Fibroblast of the conjunctiva (primary cell): ENCODE measurements around the gene MISP3.

Source experiments
- DNase-seq: peaks from one replicate; pipeline ENCODE4 v3.0.0-alpha.2; 2010; ENCODE audit warnings: low read depth

Gene MISP3

DNA sequence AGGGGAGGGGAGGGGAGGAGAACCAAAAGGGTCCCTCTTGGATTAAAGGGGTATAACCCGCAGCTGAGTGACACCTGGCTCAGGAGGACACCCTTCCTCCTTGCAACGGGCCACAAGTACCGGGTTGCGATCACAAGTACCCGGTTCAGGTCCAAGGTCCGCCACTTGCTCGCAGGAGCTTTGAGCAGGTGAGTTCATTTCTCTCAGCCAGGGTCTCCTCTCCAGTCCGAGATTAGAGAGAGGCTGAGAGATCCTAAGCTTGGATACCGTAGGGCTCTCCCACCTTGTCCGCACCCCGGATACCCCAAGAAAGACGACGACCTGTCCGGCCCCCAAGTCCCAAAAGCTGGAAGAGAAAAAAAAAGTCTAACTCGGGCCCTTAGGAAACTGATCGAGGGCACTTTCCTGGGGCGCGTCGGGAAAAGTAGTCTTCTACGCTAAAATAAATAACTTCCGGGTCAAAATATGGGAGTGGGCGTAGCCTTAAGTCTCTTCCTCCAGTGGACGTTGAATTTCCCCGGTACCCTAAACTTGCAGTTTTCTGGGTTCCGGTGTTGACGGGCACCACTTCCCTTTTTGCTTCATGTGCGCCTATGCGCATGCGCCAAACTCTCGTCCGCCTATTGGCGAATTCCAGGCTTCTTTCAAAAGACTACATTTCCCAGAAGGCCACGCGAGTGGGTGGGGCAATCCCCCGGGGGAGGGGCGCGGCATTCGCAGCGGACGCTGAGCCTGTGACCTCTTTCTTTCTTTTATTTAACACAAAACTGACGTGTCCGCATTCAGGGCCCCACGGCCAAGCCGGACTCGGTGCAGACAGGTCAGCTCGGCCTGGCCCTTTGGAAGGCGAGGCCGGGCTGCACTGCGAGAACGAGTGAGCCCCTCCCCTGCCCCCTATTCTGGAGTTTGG is 8.6 kb downstream of the MISP3 start:
- DNase-seq, result peak; percentile 99

DNA sequence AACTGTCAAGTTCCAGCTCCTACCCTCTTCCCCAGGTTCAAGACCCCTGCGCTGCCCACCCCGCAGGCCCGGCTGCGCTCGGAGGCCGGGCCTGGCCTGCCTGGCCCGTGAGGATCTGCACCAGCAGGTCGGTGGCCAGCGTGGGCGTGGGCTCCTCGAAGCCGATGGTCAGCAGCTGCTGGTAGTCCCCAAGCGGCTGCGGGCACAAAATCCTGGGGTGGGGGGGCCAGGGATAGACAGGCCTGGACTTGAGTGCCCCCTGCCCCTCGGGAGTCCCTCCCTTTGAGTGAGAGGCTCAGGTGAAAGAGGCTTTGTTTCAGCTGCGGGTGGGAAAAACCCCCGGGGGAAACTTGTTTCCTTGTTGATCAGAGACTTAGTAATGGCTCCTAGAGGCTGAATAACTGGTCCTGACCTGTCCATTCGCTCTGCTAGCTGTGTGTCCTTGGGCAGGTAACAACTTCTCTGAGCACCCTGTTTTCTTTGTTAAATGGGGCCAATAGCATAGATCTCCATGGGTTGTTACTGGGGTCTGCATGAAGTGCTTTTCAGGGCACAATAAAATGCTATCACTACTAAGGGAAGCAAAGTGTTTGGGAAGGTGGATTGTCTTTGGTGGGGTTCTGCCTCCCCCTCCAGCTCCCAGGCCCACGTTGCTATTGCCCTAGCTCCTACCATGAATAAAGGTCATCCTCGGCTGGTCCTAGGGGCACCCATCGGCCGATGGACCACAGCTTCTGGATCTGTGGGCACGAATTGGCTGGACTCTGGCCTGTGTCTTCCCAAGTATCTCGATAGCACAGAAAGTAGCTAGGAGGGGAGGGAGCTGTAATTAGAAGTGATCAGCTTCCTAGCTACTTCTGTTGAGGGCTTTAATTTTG is 9.4 kb downstream of the MISP3 start:
- no peak for DNase-seq

DNA sequence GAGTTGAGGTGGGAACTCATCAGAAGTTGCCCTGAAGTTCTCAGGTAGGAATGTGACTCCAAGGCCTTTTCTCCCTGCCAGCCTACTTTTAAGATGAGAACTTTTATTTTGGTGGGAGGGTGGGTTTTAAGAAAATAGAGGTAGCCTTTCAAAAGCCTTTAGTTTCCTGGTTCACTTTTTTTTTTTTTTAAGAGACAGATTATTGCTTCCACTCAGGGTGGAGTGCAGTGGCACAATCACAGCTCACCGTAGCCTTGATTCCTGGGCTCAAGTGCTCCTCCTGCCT is 10.0 kb downstream of the MISP3 start:
- no peak for DNase-seq

DNA sequence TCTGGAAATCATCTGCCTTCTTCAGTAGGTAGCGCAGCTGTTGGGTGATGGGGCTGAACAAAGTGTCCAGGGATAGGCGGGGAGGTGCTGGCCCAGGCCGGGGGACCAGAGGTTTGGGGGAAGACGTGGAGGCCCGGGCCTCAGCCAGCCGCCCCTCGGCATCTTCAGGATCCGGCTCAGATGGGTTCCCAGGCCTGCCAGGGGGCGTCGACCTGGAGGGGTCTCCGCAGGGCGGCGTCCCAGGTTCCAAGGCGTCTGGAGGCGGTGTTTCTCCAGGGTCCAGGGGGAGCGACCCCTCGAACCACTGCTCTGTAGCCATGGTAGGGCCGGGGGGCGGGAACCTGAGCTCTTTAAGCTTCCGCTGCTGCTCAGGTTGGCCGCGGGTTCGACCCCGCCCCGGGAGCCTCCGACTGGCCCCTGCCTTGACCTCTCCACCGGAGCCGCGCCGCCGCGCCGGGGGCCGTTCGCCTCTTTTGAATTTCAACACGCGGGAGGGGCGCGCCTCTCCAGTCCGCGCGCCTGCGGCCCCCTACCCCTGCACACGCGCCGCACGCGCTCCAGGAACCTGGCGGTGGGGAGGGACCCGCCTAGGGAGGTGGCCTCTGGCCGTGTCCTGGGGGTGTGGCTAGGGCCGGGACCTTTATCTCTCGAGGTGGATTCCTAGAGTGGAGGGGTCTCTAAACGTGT is 12.9 kb downstream of the MISP3 start, which contains the start of gene C19orf67:
Gene C19orf67 (minus strand): TSS at position 475 of the 687 bp plus-strand sequence. CDS start 156 bp downstream, at position 319.
- no peak for DNase-seq

DNA sequence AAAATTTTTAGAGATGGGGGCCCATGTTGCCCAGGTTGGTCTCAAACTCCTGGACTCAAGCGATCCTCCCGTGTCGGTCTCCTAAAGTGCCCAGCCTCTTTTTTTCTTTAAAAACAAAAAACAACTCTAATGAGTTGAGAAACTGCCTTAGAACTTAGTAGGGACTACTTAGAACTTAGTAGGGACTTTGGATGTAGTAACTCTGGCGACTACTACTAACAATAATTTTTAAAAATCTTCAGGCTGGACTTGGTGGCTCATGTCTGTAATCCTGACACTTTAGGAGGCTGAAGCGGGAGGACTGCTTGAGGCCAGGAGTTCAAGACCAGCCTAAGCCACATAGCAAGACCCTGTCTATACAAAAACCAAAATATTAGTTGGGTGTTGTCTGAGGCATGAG is 13.5 kb downstream of the MISP3 start:
- DNase-seq, result no peak

DNA sequence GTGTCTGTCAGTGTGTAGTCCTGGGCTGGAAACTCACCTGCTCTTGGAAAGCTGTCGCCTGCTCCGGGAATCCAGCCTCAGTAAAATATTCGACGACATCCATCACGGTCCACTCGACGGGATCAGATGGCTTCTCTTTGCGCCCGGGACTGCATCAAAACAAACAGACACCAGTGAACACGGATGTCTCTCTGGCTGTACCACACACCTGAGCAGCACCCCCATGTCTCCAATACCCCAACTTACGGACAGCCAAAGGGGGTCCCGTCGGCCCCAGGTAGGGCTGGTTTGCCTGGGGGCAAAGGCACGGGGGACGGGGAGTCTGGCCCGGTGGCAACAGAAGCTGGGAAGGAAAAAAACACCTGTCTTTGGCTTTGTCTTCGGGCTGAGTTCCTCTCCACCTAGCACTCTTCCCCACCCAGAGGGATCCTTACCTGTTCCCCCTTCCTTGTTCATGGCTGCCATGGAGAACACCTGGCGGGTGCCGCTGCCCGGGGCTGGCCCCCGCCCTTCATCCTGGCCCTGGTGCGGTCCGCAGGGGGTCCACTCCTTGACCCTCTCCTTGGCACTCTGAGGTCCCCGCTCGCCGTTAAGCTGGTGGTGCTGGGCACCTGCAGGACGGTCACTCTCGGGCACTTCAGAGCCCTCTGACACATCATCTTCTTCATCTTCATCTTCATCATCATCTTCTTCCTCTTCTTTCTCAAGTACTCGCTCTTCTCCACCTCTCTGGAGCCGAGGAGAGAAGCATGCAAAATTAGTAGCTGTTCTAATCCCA is 16.2 kb downstream of the MISP3 start:
- DNase-seq, result no peak

DNA sequence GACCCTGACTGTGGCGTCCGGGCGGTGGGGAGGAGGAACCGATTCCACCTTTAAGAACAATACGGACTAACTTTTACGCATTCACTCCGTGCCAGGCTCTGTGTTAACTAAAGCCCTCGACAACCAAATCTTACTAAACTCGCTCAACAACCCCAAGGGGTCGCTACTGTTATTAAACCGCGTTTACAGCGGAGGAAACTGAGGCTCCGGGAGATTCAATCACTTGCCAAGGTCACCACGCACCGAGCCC is 16.8 kb downstream of the MISP3 start:
- DNase-seq, result no peak

DNA sequence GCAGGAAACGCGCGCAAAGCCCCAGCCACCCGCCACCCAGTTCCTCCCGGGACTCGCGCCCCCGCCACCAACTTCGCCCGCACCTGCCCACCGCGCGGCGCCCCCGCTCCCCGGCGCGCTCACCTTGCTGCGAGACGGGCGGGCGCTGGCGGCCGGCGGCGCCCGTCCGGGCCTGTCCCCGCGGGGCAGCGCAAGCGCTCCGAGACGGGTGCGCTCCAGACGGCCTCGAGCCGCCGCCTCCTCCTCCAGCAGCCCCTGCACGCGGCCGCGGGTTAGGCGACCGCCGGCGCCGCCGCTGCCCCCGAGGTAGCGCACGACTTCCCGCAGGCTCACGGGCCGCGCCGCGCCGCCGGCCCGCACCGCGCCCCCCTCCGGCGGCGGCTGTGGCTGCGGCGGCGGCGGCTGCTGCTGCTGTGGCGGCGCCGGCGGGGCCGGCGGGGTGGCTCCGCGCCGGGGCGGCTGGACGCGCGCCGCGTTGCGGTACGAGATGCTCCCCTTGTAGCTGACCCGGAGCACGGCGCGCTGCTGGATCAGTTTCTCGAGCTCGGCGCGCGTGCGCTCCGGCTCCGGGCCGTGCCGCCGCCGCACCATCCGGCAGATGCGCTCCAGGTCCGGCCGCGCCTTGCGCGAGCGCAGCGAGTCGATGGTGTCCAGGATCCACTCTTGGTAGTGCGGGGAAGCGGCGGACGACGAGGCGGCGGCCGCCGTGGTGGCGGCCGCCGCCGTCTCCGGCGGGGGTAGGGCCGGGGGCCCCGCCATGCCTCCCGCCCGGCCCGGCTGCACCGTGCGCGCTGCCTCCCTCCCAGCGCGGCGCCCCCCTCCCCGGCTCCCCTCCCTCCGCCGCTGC is 17.3 kb downstream of the MISP3 start:
- DNase-seq, result no peak

DNA sequence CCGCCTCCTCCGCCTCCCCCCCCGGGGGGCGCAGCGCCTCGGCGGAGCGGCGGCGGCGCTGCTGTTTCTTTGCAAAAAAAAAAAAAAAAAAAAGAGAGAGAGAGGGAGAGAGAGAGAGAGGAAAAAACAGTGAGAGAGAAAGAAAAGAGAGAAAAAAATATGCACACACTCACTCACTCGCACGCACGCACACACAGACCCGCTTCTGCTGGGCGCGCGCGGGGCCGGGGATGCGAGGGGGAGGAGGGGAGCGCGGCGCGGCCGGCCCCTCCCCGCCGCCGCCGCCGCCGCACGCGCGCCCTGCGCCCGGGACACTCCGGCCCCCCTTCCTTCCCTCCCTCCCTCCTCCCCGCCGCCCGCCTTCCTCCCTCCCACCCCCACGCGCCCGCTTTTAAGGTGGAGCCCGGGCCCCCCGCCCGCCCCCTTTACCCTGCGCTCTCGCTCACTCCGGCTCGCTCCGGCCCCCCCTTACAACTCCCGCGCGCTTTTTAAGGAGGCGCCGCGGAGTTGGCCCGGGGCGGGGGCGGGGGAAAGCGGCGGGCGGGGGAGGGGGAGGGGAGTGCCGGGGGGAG is 18.0 kb downstream of the MISP3 start, which contains the start of gene SAMD1:
Gene SAMD1 (minus strand): TSS at position 243 of the 572 bp plus-strand sequence.
- DNase-seq, result peak; percentile 73

DNA sequence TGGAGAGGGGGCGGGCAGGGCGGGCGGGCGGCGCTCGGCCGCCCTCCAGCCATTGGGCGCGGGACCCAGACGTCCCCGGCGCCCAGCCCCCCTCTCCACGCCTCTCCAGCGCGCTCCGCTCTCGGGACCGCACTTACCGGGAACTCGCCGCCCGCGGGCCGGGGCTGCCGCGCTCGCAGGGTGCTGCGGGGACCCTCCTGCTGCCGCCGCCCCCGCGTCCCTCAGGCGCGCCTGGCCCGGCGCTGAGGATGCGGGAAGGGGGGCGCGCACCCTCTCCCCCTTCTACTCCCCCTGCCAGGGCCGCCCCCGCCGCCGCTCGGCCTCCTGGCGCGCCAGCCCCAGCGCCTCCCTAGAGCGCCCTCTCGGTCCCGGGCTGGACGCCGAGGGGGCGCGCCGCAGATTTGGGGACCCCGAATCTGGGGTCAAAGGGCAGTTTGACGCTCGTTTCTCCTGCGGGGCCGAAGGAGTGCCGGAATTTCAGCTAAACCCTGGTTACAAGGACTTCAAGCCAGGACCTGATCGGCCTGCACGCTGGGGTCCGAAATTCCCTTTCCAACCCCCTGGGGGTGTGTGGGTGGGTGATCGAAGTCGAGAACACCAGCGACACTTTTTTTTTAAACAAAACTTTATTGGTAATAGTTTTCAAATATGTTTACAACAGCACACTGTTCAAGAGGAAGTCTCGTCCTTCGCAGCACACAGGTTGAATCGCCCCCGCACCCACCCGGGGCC is 18.7 kb downstream of the MISP3 start:
- no peak for DNase-seq

DNA sequence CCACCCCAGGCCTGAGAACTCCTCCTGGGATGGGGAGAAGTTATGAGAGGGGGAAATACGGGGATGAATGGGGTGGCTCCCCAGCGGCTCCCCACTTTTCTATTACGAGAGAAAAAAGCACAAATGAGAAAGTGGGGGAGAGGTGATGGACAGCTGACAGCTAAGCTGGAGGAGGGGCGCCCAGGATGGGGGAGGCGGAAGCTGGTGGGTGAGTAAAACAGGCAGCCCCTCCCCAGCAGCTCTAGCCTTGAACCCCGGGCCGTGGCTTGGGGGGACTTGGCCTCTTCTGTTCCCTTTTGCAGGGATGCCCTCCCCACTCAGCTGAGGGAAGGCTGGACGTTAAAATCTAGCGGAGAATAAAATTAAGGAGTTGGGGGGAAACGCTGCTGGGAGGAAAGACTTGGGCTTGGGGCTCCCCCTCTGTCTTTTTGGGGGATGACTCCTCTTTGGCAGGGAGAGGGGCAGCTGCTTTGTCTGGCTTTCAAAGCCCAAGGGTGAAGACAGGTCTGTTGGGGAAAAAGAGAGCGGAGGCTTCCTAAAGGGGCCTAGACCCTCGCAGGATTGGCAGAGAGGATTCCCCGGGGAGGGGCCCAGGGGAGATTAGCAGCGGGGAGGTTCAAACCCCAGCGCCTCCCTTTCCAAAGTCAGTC is 19.4 kb downstream of the MISP3 start:
- no peak for DNase-seq

DNA sequence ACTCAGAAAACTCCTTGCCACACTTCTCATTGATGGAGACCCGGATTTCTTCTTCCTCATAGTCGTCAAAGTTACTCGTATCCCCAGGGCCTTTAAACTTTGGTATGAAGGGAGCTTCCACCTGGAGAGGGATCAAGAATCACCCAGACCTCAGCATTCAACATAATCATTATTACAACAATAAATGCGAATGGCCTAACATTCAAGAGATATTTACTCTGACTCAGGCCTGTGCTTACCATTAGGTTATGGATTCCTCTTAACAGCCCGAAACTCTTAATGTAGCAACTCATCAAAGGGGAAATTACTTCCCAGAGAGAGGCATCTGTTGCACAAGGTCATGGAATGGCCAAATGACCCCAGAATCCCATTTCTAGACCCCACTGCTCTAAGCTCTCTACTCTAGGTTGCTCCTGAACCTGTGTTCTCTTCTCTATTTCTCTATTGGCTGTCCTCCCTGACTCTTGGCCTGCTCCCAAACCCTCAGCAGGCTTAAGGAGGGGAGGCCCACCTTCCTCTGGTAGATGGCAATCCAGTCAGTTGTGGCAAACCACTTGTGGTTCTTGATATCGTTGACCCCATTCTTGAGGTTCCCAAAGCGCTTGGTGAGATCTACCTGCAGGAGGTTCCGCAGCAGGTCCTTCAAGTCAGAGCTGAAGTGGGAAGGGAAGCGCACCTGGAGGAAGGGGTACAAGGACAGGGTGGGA is 20.7 kb downstream of the MISP3 start:
- DNase-seq, result no peak

DNA sequence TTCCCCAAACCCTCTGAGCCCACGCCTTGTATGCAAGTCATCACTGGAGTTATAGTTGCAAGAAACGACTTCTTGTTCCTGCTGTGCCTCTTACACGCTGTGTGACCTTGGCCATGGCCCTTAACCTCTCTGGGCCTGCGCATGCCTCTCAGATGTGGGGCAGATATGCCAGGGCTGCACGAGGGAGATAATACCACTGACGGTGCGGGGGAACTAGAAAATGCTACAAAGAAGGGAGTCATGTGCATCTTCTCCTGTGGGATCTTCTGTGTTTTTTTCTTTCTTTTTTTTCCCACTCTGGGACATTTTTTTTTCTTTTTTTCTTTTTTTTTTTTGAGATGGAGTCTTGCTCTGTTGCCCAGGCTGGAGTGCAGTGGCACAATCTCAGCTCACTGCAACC is 22.3 kb downstream of the MISP3 start:
- no peak for DNase-seq

DNA sequence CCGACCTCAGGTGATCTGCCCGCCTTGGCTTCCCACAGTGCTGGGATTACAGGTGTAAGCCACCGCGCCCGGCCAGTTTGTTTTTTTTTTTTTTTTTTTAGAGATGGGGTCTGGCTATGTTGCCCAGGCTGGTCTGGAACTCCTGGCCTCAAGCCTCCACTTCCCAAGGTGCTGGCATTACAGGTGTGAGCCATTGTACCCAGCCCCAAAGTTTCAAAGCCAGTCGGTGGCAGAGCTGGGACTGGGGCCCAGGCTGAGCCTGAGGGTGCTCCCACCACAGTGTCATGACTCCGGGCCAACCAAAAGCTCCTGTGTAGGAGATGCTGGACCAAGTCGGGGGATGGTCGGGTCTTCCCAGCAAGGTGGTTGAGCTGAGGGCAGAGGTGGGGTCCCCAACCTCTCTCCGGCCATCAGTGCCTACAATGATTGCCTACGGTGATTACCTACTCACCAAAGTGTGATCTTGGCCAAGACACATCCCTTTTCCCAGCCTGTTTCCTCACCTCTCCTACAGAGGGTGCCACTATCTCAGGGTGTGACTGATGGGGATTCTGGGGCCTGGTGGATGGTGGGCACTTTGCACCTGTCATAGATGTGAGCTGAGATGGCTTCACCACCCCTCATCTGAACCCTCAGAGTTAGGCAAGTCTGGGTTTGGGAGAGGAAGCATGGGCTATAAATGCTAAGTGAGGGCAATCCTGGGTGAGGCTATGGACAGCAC is 23.8 kb downstream of the MISP3 start:
- DNase-seq, result no peak

DNA sequence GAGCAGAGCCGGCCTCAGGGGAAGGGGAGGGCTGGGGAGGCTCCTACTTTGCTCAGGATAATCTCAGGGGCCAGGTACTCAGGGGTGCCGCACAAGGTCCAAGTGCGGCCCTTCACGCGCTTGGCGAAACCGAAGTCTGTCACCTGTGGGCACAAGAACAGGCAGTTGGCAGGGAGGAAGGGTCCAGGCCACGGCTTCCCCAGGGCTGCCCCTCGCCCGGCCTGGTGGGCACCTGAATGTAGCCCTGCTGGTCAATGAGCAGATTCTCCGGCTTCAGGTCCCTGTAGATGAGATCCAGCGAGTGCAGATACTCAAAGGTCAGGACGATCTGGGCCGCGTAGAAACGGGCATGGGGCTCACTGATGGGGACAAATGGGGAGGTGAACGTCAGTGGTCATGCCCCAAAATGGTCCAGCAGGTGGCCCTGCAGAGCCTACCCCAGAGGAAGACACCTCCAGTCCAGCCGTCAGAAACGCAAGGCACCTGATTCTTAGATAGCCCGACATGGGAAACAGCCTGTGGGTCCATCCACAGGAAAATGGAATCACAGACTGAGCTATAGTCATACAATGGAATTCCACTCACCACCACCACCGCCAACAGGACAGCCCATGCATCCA is 25.1 kb downstream of the MISP3 start:
- no peak for DNase-seq

DNA sequence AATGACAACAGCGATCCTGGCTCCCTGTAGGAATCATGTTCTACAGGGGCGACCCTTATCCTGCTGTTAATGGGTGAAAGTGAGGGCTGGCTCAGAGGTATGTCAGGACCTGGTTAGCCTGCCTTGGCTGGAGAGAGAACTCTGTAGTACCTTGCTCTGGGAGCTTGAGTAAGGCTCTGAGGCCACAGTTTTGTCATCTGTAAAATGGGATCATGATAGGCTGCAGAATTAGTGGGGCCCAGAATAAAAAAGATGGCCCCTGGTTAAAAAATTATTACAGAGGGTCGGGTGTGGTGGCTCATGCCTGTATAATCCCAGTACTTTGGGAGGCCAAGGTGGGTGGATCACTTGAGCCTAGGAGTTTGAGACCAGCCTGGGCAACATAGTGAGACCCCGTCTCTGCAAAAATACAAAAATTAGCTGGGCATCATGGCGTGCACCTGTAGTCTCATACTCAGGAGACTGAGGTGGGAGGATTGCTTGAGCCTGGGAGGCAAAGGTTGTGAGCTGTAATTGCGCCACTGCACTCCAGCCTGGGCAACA is 28.5 kb downstream of the MISP3 start:
- DNase-seq, result no peak

DNA sequence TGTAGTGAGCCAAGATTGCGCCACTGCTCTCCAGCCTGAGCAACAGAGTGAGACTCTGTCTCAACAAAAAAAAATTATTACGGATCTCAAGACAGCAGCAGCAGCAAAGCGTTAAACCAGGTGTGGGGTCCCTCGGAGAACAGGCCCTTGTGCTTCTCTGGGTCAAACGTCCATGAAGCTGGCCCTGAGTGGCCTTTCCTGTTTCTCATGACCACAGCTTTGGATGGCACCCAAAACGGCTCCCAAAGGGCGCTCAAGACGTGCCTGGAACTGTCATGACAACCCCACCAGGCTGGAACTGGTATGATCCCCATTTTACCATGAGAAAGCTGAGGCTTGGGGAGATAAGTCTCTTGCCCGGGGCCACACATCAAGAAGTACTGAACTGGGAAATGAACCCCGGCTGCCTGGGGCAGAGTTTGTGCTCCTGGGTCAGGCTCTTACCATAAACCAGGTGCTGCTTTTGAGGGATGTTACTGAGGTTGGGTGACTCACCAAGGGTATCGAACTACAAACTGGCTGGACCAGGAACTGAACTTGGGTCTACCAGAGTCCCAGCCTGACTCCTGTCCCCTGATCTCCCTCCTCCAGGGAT is 29.6 kb downstream of the MISP3 start:
- DNase-seq, result no peak
